ENCODE data around the gene COL4A2. TPM values are rescaled to one million over a fixed set of nuclear protein-coding genes. Genes with fewer than 3 reads are reported as not detected.
A peak's percentile ranks its signal among the peaks of the same experiment; 100 is the strongest.

Gene COL4A2
- total and polyA plus RNA-seq, 3 experiments from 2014 or later = not detected

- Mint-ChIP-seq H3K9me3 (no peaks in the 10 kb centered on the region), H3K27ac (no peak overlapping the region), H3K27me3 (peaks cover 26 to 36% of the 10 kb centered on the region in 2 donors), H3K4me1 (peaks cover 0 to 4% (median 0%) of the 10 kb centered on the region in 3 donors), H3K36me3 (no peaks in the 10 kb centered on the region), H3K4me3 (no peak overlapping the region)
- no peak for DNase-seq
- Histone ChIP-seq H3K36me3 (ENCODE audit: insufficient read depth, low read length) (no peaks in the 10 kb centered on the region), H3K4me1 (ENCODE audit: insufficient read depth, low read length) (no peaks in the 10 kb centered on the region), H3K27me3 (ENCODE audit: insufficient read depth, low read length, poor library complexity, severe bottlenecking) (no peaks in the 10 kb centered on the region), H3K27ac (ENCODE audit: low read depth, low read length) (no peak overlapping the region), H3K4me3 (ENCODE audit: low read length) (no peak overlapping the region), H3K9me3 (ENCODE audit: low read length) (no peaks in the 10 kb centered on the region)
- ChIA-PET POLR2A (no interaction called here), CTCF (no interaction called here)
These were observed 15.2 kb downstream of the COL4A2 start for GRCh38 chr13:110322126-110322827.

- H3K27ac Mint-ChIP-seq = no peak overlapping the region
- peaks cover 0 to 4% (median 0%) of the 10 kb centered on the region in 3 donors for H3K4me1 Mint-ChIP-seq
- Histone ChIP-seq H3K27me3 (ENCODE audit: insufficient read depth, low read length, poor library complexity, severe bottlenecking) (no peaks in the 10 kb centered on the region), H3K9me3 (ENCODE audit: low read length) (no peaks in the 10 kb centered on the region), H3K4me3 (ENCODE audit: low read length) (no peak overlapping the region), H3K4me1 (ENCODE audit: insufficient read depth, low read length) (no peaks in the 10 kb centered on the region), H3K27ac (ENCODE audit: low read depth, low read length) (no peak overlapping the region), H3K36me3 (ENCODE audit: insufficient read depth, low read length) (no peaks in the 10 kb centered on the region)
- no peak overlapping the region for H3K4me3 Mint-ChIP-seq
- H3K36me3 Mint-ChIP-seq = no peaks in the 10 kb centered on the region
- peaks cover 29 to 39% of the 10 kb centered on the region in 2 donors for H3K27me3 Mint-ChIP-seq
- ChIA-PET POLR2A (no interaction called here), CTCF (no interaction called here)
- no peaks in the 10 kb centered on the region for H3K9me3 Mint-ChIP-seq
- no peak for DNase-seq
These were observed 15.7 kb downstream of the COL4A2 start for GRCh38 chr13:110322828-110323171.

GRCh38 chr13:110323172-110323891, 16.2 kb downstream of the COL4A2 start:
- Mint-ChIP-seq H3K36me3 (no peaks in the 10 kb centered on the region), H3K27me3 (peaks cover 25 to 35% of the 10 kb centered on the region in 2 donors), H3K27ac (no peak overlapping the region), H3K4me3 (no peak overlapping the region), H3K9me3 (no peaks in the 10 kb centered on the region), H3K4me1 (peaks cover 0 to 4% (median 0%) of the 10 kb centered on the region in 3 donors)
- no peak overlapping the region for H3K27ac ChIP-seq (ENCODE audit: low read depth, low read length)
- no peaks in the 10 kb centered on the region for H3K36me3 ChIP-seq (ENCODE audit: insufficient read depth, low read length)
- H3K4me1 ChIP-seq (ENCODE audit: insufficient read depth, low read length) = no peaks in the 10 kb centered on the region
- H3K9me3 ChIP-seq (ENCODE audit: low read length) = no peaks in the 10 kb centered on the region
- ChIA-PET POLR2A (no interaction called here), CTCF (no interaction called here)
- H3K27me3 ChIP-seq (ENCODE audit: insufficient read depth, low read length, poor library complexity, severe bottlenecking) = no peaks in the 10 kb centered on the region
- no peak for DNase-seq
- H3K4me3 ChIP-seq (ENCODE audit: low read length) = no peak overlapping the region

- Mint-ChIP-seq H3K4me1 (peaks cover 0 to 4% (median 0%) of the 10 kb centered on the region in 3 donors), H3K9me3 (no peaks in the 10 kb centered on the region), H3K27me3 (peaks cover 23 to 30% of the 10 kb centered on the region in 2 donors), H3K4me3 (no peak overlapping the region), H3K36me3 (no peaks in the 10 kb centered on the region), H3K27ac (no peak overlapping the region)
- no peak for DNase-seq
- Histone ChIP-seq H3K4me1 (ENCODE audit: insufficient read depth, low read length) (no peaks in the 10 kb centered on the region), H3K36me3 (ENCODE audit: insufficient read depth, low read length) (no peaks in the 10 kb centered on the region), H3K4me3 (ENCODE audit: low read length) (no peak overlapping the region), H3K27me3 (ENCODE audit: insufficient read depth, low read length, poor library complexity, severe bottlenecking) (no peaks in the 10 kb centered on the region), H3K27ac (ENCODE audit: low read depth, low read length) (no peak overlapping the region), H3K9me3 (ENCODE audit: low read length) (no peaks in the 10 kb centered on the region)
- ChIA-PET POLR2A (no interaction called here), CTCF (no interaction called here)
These were observed 17.1 kb downstream of the COL4A2 start for GRCh38 chr13:110324026-110324749.

GRCh38 chr13:110326263-110326904, 19.3 kb downstream of the COL4A2 start:
- Histone ChIP-seq H3K27me3 (ENCODE audit: insufficient read depth, low read length, poor library complexity, severe bottlenecking) (no peaks in the 10 kb centered on the region), H3K4me3 (ENCODE audit: low read length) (no peak overlapping the region), H3K36me3 (ENCODE audit: insufficient read depth, low read length) (no peaks in the 10 kb centered on the region), H3K27ac (ENCODE audit: low read depth, low read length) (no peak overlapping the region), H3K9me3 (ENCODE audit: low read length) (no peaks in the 10 kb centered on the region), H3K4me1 (ENCODE audit: insufficient read depth, low read length) (no peaks in the 10 kb centered on the region)
- no peaks in the 10 kb centered on the region for H3K36me3 Mint-ChIP-seq
- no peak overlapping the region for H3K27ac Mint-ChIP-seq
- peaks cover 23 to 28% of the 10 kb centered on the region in 2 donors for H3K27me3 Mint-ChIP-seq
- no peaks in the 10 kb centered on the region for H3K4me1 Mint-ChIP-seq
- POLR2A ChIA-PET = no interaction called here
- CTCF ChIA-PET = no interaction called here
- no peak for DNase-seq
- H3K4me3 Mint-ChIP-seq = no peak overlapping the region
- H3K9me3 Mint-ChIP-seq = peaks cover 0 to 2% (median 0%) of the 10 kb centered on the region in 5 donors

DNA sequence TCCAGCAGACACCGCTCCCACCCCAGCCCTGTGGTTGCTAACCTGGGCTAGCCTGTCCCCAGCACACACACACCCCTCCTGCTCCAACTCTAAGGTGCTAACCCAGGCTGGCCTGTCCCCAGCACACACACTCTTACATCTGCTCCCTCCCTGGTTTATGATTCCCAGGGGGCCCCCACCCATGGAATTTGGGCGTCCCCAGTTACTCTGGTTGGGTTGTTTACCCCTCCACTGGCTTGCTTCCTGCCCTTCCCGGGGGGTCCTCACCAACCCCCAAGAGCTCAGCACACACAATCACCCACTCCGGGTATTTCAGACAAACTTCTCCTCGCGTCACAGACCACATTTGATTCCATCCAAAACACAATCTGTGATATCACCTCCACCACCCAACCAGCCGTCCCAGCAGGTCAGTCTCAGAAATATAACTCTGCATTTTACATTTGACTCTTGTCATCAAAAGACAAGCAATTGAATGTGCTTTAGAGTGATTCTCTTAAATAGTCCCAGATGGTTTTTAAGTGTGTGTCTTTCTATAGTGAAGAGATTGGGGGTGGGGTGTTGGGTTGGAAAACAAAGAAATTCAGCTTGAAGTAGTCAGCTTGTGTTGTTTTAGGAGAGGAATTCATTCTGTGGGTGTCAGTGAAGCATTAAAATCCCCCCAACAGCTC, 20.1 kb downstream of the COL4A2 start:
- no peaks in the 10 kb centered on the region for H3K9me3 ChIP-seq (ENCODE audit: low read length)
- ChIA-PET POLR2A (no interaction called here), CTCF (no interaction called here)
- Mint-ChIP-seq H3K27me3 (peaks cover 23% of the 10 kb centered on the region in 2 donors), H3K9me3 (peaks cover 0 to 2% (median 0%) of the 10 kb centered on the region in 5 donors), H3K4me3 (no peak overlapping the region), H3K4me1 (no peaks in the 10 kb centered on the region), H3K27ac (peak overlapping the region in 1 of 8 donors; percentile 39), H3K36me3 (no peaks in the 10 kb centered on the region)
- no peaks in the 10 kb centered on the region for H3K4me1 ChIP-seq (ENCODE audit: insufficient read depth, low read length)
- H3K27ac ChIP-seq (ENCODE audit: low read depth, low read length) = no peak overlapping the region
- H3K27me3 ChIP-seq (ENCODE audit: insufficient read depth, low read length, poor library complexity, severe bottlenecking) = no peaks in the 10 kb centered on the region
- no peaks in the 10 kb centered on the region for H3K36me3 ChIP-seq (ENCODE audit: insufficient read depth, low read length)
- no peak overlapping the region for H3K4me3 ChIP-seq (ENCODE audit: low read length)
- no peak for DNase-seq

DNA sequence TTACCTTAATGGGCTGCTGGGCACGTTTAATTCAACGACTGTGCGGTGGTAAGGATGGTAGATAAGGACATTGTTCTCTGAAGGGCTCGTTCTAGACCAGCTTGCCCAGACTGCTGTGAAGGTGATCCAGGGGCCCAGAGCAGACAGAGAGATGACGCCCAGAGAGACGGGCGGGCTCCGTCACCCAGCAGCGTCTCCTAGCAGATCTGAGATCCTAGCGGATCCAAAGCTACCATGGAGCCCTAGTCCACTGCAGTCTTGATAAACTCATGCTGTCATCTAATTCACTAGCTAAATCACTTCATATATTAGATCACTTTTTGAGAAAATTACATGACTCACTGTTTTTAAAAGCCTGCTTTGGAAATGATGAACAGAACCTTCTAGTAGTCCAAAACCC, 21.5 kb downstream of the COL4A2 start:
- no peak overlapping the region for H3K4me3 ChIP-seq (ENCODE audit: low read length)
- H3K9me3 ChIP-seq (ENCODE audit: low read length) = no peaks in the 10 kb centered on the region
- ChIA-PET CTCF (no interaction called here), POLR2A (no interaction called here)
- no peak for DNase-seq
- no peaks in the 10 kb centered on the region for H3K36me3 ChIP-seq (ENCODE audit: insufficient read depth, low read length)
- Mint-ChIP-seq H3K4me3 (no peak overlapping the region), H3K9me3 (peaks cover 0 to 2% (median 0%) of the 10 kb centered on the region in 5 donors), H3K27ac (no peak overlapping the region), H3K36me3 (no peaks in the 10 kb centered on the region), H3K27me3 (peaks cover 16 to 17% of the 10 kb centered on the region in 2 donors), H3K4me1 (no peaks in the 10 kb centered on the region)
- H3K27me3 ChIP-seq (ENCODE audit: insufficient read depth, low read length, poor library complexity, severe bottlenecking) = no peaks in the 10 kb centered on the region
- no peak overlapping the region for H3K27ac ChIP-seq (ENCODE audit: low read depth, low read length)
- H3K4me1 ChIP-seq (ENCODE audit: insufficient read depth, low read length) = no peaks in the 10 kb centered on the region
